Brain microvascular endothelial cell (primary cell): ENCODE measurements around the gene SLC8A2.

Experiments
- DNase-seq: peaks from one replicate; pipeline ENCODE4 v3.0.0-alpha.2; 2020
- H3K27ac ChIP-seq: fragments of 250-450 bp; sonication (Bioruptor Pico); 2 replicates; pipeline ENCODE4 v1.5.1; 2020; ENCODE audit warnings: mild to moderate bottlenecking, moderate library complexity
- H3K27me3 ChIP-seq: fragments of 250-450 bp; sonication (Bioruptor Pico); replicated peaks from 2 replicates; pipeline ENCODE4 v1.5.1; 2020; ENCODE audit warnings: mild to moderate bottlenecking
- H3K36me3 ChIP-seq: fragments of 250-450 bp; sonication (Bioruptor Pico); replicated peaks from 2 replicates; pipeline ENCODE4 v1.5.1; 2020; ENCODE audit warnings: mild to moderate bottlenecking
- H3K4me3 ChIP-seq: 2 replicates; pipeline ENCODE4 v1.5.1; 2011; ENCODE audit warnings: low read depth, mild to moderate bottlenecking, control low read depth, low read length, moderate library complexity
- in situ Hi-C: cut with HindIII; loops from 2 replicates; pipeline ENCODE4 v1.10.0; 2017; ENCODE audit warnings: low sequenced_read_pairs, low pct_ligation_motif_present
- TF ChIP-seq, protein P1 (sequence below): IDR thresholded peaks from 2 replicates; pipeline ENCODE4 v1.5.1; 2011; ENCODE audit warnings: low read depth, mild to moderate bottlenecking, moderate library complexity, low read length, control low read depth, inconsistent platforms; ENCODE audit errors: missing control alignments

Gene SLC8A2

DNA sequence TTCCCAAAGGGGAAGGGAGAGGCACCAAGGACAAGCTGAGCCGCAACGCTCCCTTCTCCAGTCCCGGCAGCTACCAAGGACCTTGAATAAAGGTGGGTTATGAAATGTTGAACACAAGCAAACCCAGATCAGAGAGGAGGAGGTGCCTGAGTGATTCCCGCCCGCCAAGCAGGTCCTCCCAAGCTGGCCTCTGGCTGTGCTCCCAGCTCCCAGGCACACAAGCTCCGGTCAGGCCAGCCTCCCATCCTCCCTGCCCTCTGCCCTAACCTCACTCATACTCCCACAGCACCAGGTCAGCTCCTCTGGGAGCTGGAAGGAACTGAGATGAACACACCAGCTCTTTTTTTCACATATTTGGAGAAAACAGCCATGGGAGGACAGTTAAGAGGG lies 39.4 kb upstream of the SLC8A2 start:
- DNase-seq: no peak
- H3K36me3 ChIP-seq: peaks cover 3% of the 10 kb centered on the region
- no peak overlapping the region for H3K4me3 ChIP-seq
- TF ChIP-seq, protein P1, sequence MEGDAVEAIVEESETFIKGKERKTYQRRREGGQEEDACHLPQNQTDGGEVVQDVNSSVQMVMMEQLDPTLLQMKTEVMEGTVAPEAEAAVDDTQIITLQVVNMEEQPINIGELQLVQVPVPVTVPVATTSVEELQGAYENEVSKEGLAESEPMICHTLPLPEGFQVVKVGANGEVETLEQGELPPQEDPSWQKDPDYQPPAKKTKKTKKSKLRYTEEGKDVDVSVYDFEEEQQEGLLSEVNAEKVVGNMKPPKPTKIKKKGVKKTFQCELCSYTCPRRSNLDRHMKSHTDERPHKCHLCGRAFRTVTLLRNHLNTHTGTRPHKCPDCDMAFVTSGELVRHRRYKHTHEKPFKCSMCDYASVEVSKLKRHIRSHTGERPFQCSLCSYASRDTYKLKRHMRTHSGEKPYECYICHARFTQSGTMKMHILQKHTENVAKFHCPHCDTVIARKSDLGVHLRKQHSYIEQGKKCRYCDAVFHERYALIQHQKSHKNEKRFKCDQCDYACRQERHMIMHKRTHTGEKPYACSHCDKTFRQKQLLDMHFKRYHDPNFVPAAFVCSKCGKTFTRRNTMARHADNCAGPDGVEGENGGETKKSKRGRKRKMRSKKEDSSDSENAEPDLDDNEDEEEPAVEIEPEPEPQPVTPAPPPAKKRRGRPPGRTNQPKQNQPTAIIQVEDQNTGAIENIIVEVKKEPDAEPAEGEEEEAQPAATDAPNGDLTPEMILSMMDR: no peak
- in situ Hi-C loops: no loop called here
- no peak overlapping the region for H3K27ac ChIP-seq
- no peaks in the 10 kb centered on the region for H3K27me3 ChIP-seq

DNA sequence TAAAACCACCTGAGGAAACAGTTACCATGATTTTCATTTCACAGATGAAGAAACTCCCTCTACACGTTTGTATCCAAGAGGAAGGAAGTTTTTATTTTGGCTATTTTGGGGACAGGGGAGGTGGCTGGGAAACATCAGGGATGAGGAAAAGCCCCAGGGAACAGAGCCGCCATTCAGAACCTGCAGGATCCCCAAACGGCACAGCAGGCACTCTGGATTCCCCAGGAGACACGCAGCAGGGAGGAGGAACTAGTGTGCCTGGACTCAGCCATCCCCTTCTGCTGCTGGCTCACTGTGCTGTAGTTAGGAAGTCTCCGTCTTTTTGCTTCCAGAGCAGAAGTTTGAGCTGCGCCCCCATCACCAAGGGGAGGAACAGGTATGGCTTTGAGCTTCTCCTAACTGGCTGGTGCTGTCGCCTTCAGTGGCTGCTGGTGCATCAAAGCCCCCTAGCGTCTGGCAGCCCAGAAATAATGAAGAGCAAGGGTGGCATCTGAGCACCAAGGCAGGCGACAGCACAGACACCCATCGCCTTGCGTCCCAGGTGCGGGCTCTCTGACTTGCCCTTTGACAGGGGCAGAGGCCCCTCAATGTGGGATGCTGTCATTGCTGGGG lies 38.9 kb upstream of the SLC8A2 start:
- in situ Hi-C loops: no loop called here
- H3K27me3 ChIP-seq: no peaks in the 10 kb centered on the region
- H3K27ac ChIP-seq: no peak overlapping the region
- TF ChIP-seq, protein P1: no peak
- no peak for DNase-seq
- H3K4me3 ChIP-seq: no peak overlapping the region
- peaks cover 3% of the 10 kb centered on the region for H3K36me3 ChIP-seq

DNA sequence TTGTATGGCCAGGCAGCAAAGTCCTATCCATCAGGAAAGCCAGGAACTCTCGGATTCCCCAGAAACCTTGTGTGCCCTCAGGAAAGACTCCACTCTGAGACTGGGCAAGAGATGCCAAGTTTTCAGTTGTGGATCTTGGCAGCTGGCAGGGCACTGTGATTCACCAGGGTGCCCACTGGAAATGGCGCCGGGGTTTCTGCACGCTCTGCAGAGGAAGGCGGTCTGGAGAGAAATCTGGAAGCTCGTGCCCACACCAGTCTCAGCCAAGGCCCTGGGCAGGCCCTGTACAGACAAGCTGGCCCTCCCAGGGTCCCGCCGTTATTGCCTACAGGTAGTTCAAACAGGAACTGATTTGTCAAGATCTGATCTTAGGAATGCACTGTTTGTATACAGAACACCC lies 38.3 kb upstream of the SLC8A2 start:
- H3K4me3 ChIP-seq: no peak overlapping the region
- H3K36me3 ChIP-seq: peaks cover 3% of the 10 kb centered on the region
- no peak for DNase-seq
- in situ Hi-C loops: no loop called here
- no peak overlapping the region for H3K27ac ChIP-seq
- H3K27me3 ChIP-seq: no peaks in the 10 kb centered on the region
- TF ChIP-seq, protein P1: no peak

DNA sequence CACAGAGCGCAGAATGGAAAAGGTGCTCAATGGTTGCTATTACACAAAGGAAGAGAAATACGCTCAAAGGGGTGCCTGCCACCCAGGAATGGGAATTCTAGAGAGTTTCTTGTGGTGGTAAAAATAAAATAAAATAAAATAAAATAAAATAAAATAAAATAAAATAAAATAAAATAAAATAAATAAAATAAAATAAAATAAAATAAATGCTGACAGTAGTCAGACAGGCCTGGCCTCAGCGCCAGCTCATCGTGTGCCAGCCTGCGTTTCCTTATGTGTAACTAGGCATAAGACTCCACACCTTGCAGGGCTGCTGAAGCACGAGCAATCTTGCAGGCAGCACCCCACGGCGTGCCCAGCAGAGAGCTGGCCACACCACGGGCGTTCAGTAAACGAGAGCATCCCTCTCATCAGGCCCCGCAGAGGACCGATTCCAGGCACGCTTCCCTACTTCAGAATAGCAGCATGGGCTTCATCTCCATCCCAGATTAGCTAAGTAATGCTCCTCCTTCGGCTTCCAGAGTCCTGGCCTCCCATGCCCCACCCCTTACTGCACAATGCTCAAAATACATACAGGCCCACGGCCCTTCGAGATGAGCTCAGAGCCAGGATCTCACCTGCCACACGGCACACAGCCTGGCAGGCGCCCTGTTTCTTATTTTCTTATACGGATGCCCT lies 37.6 kb upstream of the SLC8A2 start:
- TF ChIP-seq, protein P1: no peak
- in situ Hi-C loops: no loop called here
- Histone ChIP-seq H3K27me3 (no peaks in the 10 kb centered on the region), H3K27ac (no peak overlapping the region), H3K4me3 (no peak overlapping the region), H3K36me3 (no peaks in the 10 kb centered on the region)
- no peak for DNase-seq

DNA sequence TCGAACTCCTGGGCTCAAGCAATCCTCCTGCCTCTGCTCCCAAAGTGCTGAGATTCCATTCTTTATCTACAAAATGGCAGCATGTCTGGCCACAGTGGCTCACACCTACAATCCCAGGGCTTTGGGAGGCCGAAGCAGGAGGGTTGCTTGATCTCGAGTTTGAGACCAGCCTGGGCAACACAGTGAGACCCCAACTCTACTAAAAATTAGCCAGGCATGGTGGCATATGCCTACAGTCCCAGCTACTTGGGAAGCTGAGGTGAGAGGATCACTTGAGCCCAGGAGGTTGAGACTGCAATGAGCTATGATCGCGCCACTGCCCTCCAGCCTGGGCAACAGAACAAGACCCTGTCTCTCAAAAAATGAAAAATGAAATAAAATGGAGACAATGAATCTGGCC lies 37.0 kb upstream of the SLC8A2 start:
- TF ChIP-seq, protein P1: no peak
- H3K27ac ChIP-seq: no peak overlapping the region
- in situ Hi-C loops: no loop called here
- no peaks in the 10 kb centered on the region for H3K36me3 ChIP-seq
- H3K27me3 ChIP-seq: no peaks in the 10 kb centered on the region
- H3K4me3 ChIP-seq: no peak overlapping the region
- no peak for DNase-seq
